ENCODE data around the gene AHSA1. TPM values are rescaled to one million over a fixed set of nuclear protein-coding genes. Genes with fewer than 3 reads are reported as not detected.

The AHSA1 gene
- total and polyA plus RNA-seq, 10 of the 15 experiments (the other 5 are each of a cell fraction or from before 2014, with no cell fraction given): 51.8 to 295 (median 201) TPM

DNA sequence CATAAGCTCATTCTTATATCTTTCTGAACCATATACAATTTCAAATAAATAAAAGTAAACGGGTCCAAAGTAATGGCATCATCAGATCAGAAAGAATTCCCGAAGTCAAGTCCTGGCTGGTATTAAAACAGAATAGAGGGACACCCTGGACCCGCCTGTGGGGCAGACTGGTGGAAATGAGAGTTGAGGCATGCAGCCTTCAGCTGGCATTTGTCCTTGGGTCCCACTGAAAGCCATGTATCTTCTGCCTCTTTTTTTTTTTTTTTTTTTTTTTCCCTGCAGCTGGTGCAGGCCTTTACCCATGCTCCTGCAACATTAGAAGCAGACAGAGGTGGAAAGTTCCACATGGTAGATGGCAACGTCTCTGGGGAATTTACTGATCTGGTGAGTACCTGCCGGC is 9.9 kb downstream of the AHSA1 start:
- BruUV-seq (replicated peaks): no TSS peak
- TF ChIP-seq E2F4 (IDR thresholded peaks at IDR 0.05; ENCODE audit: low read depth, low read length) (no peak), TBL1XR1 (IDR thresholded peaks at IDR 0.05; ENCODE audit: low read depth, low read length) (no peak), PAX5 (IDR thresholded peaks at IDR 0.05; ENCODE audit: borderline replicate concordance, low read depth, low read length) (no peak), ATF2 (IDR thresholded peaks at IDR 0.05; ENCODE audit: low read length) (no peak), ZZZ3 (IDR thresholded peaks at IDR 0.05; ENCODE audit: control insufficient read depth, insufficient read length, low read depth) (no peak), SMAD1 (IDR thresholded peaks at IDR 0.05; ENCODE audit: low read depth, partially characterized antibody) (no peak), ZBED1 (IDR thresholded peaks at IDR 0.05; ENCODE audit: borderline replicate concordance) (no peak), KAT2A (conservative IDR thresholded peaks at IDR 0.05; ENCODE audit: control insufficient read depth, low read depth, low read length) (no peak), PAX8 (IDR thresholded peaks at IDR 0.05) (no peak)
- TF ChIP-seq, protein P1, sequence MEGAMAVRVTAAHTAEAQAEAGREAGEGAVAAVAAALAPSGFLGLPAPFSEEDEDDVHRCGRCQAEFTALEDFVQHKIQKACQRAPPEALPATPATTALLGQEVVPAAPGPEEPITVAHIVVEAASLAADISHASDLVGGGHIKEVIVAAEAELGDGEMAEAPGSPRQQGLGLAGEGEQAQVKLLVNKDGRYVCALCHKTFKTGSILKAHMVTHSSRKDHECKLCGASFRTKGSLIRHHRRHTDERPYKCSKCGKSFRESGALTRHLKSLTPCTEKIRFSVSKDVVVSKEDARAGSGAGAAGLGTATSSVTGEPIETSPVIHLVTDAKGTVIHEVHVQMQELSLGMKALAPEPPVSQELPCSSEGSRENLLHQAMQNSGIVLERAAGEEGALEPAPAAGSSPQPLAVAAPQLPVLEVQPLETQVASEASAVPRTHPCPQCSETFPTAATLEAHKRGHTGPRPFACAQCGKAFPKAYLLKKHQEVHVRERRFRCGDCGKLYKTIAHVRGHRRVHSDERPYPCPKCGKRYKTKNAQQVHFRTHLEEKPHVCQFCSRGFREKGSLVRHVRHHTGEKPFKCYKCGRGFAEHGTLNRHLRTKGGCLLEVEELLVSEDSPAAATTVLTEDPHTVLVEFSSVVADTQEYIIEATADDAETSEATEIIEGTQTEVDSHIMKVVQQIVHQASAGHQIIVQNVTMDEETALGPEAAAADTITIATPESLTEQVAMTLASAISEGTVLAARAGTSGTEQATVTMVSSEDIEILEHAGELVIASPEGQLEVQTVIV (IDR thresholded peaks at IDR 0.05; ENCODE audit: borderline replicate concordance, partially characterized antibody): no peak
- TF ChIP-seq, protein P2, sequence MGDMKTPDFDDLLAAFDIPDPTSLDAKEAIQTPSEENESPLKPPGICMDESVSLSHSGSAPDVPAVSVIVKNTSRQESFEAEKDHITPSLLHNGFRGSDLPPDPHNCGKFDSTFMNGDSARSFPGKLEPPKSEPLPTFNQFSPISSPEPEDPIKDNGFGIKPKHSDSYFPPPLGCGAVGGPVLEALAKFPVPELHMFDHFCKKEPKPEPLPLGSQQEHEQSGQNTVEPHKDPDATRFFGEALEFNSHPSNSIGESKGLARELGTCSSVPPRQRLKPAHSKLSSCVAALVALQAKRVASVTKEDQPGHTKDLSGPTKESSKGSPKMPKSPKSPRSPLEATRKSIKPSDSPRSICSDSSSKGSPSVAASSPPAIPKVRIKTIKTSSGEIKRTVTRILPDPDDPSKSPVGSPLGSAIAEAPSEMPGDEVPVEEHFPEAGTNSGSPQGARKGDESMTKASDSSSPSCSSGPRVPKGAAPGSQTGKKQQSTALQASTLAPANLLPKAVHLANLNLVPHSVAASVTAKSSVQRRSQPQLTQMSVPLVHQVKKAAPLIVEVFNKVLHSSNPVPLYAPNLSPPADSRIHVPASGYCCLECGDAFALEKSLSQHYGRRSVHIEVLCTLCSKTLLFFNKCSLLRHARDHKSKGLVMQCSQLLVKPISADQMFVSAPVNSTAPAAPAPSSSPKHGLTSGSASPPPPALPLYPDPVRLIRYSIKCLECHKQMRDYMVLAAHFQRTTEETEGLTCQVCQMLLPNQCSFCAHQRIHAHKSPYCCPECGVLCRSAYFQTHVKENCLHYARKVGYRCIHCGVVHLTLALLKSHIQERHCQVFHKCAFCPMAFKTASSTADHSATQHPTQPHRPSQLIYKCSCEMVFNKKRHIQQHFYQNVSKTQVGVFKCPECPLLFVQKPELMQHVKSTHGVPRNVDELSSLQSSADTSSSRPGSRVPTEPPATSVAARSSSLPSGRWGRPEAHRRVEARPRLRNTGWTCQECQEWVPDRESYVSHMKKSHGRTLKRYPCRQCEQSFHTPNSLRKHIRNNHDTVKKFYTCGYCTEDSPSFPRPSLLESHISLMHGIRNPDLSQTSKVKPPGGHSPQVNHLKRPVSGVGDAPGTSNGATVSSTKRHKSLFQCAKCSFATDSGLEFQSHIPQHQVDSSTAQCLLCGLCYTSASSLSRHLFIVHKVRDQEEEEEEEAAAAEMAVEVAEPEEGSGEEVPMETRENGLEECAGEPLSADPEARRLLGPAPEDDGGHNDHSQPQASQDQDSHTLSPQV (IDR thresholded peaks at IDR 0.05): no peak

More for the DNA sequence above, 9.9 kb downstream of the AHSA1 start:
- Histone ChIP-seq H3K4me2 (ENCODE audit: control insufficient read depth, insufficient read depth) (no peak overlapping the region), H3K9me3 (replicated peaks; ENCODE audit: control insufficient read depth, insufficient read depth, low read length) (no peaks in the 10 kb centered on the region), H3K9ac (ENCODE audit: control insufficient read depth, insufficient read depth, low read length) (no peak overlapping the region), H2AFZ (ENCODE audit: control insufficient read depth, low read depth, low read length) (no peak overlapping the region), H4K20me1 (ENCODE audit: control insufficient read depth, insufficient read depth) (no peaks in the 10 kb centered on the region), H3K4me1 (ENCODE audit: control insufficient read depth, insufficient read depth, low read length) (no peaks in the 10 kb centered on the region), H3K27me3 (replicated peaks in 1 of 2; ENCODE audit: control insufficient read depth in 2 of 2, insufficient read depth in 2 of 2, low read length in 1 of 2) (no peaks in the 10 kb centered on the region), H3K4me3 (no peak overlapping the region), H3K36me3 (ENCODE audit: control insufficient read depth in 2 of 2, insufficient read depth in 2 of 2, low read length in 1 of 2) (peaks cover 12 to 38% of the 10 kb centered on the region in 2 experiments), H3K27ac (ENCODE audit: control insufficient read depth, insufficient read depth) (no peak overlapping the region), H3K79me2 (ENCODE audit: control insufficient read depth, insufficient read depth, low read length) (no peaks in the 10 kb centered on the region)
- ATAC-seq (no peak), DNase-seq (ENCODE audit: low read depth, low spot score) (no peak), FAIRE-seq (no peak)
- ChIA-PET RAD21 (ENCODE audit: unreplicated experiment) (interaction anchor here (0.7 kb wide), 1 partner anchor 156 kb away, joined by 5 read pairs; no protein-coding TSS in a partner anchor), SMC1A (ENCODE audit: uncharacterized antibody, unreplicated experiment) (interaction anchor here (2.8 kb wide), 1 partner anchor 8 kb away, joined by 12 read pairs; no protein-coding TSS in a partner anchor), POLR2A (interaction anchor here (0.6 to 1.2 kb wide), 9 partner anchors 9 to 396 kb away, joined by 3 to 12 read pairs (median 5); no protein-coding TSS in a partner anchor), CTCF (interaction anchor here (0.6 to 2.8 kb wide), 2 partner anchors 9 to 335 kb away, joined by 3 to 26 read pairs; no protein-coding TSS in a partner anchor)
- WGBS (ENCODE audit: insufficient coverage, insufficient replicate concordance, low lambda C conversion rate, missing lambda C conversion rate): 70% methylated on average over 5 of the region's 5 CpGs
- intact Hi-C loops (cut with micrococcal nuclease; ENCODE audit: unreplicated experiment): no loop called here
- in situ Hi-C loops (cut with MboI): no loop called here

Measured in GM12878 (cell line).